IPS-20b (cell line): ENCODE results near the gene CYP51A1.
"Not testable (repeated sequence)": the region's sequence is repeated elsewhere in the genome, so short reads cannot be mapped to it uniquely, and the experiment has no call there.

ENCODE experiments used
- H3K27ac ChIP-seq: one replicate; pipeline ENCODE4 v1.5.1; 2013; ENCODE audit warnings: low read length
- H3K27me3 ChIP-seq: 2 replicates; pipeline ENCODE4 v1.6.1; 2013; ENCODE audit warnings: mild to moderate bottlenecking, low read length, inconsistent platforms; ENCODE audit not compliant: insufficient read depth
- H3K36me3 ChIP-seq: 2 replicates; pipeline ENCODE4 v1.6.1; 2013; ENCODE audit warnings: low read depth, mild to moderate bottlenecking, inconsistent platforms, low read length, moderate library complexity; ENCODE audit not compliant: insufficient read depth
- H3K4me1 ChIP-seq: 2 replicates; pipeline ENCODE4 v1.6.1; 2013; ENCODE audit warnings: mild to moderate bottlenecking, control low read depth, inconsistent platforms, low read length, moderate library complexity; ENCODE audit not compliant: insufficient read depth
- H3K4me3 ChIP-seq: 2 replicates; pipeline ENCODE4 v1.5.1; 2013; ENCODE audit warnings: mild to moderate bottlenecking, low read length, inconsistent platforms
- H3K9ac ChIP-seq: 2 replicates; pipeline ENCODE4 v1.6.1; 2013; ENCODE audit warnings: low read depth, mild to moderate bottlenecking, inconsistent platforms, low read length, moderate library complexity
- H3K9me3 ChIP-seq: 2 replicates; pipeline ENCODE4 v1.6.1; 2013; ENCODE audit warnings: mild to moderate bottlenecking, low read depth, low read length, inconsistent platforms; ENCODE audit not compliant: insufficient read depth

The CYP51A1 gene

GRCh38 chr7:92143192-92143880 lies 9.1 kb upstream of the CYP51A1 start:
- H3K27ac ChIP-seq, H3K9ac ChIP-seq, H3K4me3 ChIP-seq, H3K9me3 ChIP-seq, H3K36me3 ChIP-seq, H3K4me1 ChIP-seq, H3K27me3 ChIP-seq: not testable (repeated sequence)

GRCh38 chr7:92142791-92143190 lies 8.5 kb upstream of the CYP51A1 start:
- H3K36me3 ChIP-seq, H3K9me3 ChIP-seq, H3K4me3 ChIP-seq, H3K27me3 ChIP-seq, H3K27ac ChIP-seq, H3K9ac ChIP-seq, H3K4me1 ChIP-seq: not testable (repeated sequence)

- H3K27ac ChIP-seq: no peak overlapping the region
- no peaks in the 10 kb centered on the region for H3K9me3 ChIP-seq
- no peaks in the 10 kb centered on the region for H3K36me3 ChIP-seq
- H3K9ac ChIP-seq: no peak overlapping the region
- H3K4me1 ChIP-seq: no peaks in the 10 kb centered on the region
- no peaks in the 10 kb centered on the region for H3K27me3 ChIP-seq
- no peak overlapping the region for H3K4me3 ChIP-seq
Measured at GRCh38 chr7:92141161-92141560, 6.9 kb upstream of the CYP51A1 start.

- Histone ChIP-seq H3K27ac (no peak overlapping the region), H3K27me3 (no peaks in the 10 kb centered on the region), H3K4me1 (0 out of 2 replicates have a peak, but pooled peaks cover under 1% of the 10 kb centered on the region), H3K9me3 (no peaks in the 10 kb centered on the region), H3K36me3 (no peaks in the 10 kb centered on the region), H3K9ac (no peak overlapping the region), H3K4me3 (no peak overlapping the region)
Measured at GRCh38 chr7:92137557-92137956, 3.3 kb upstream of the CYP51A1 start.

- peak overlapping the region; percentile 82; the same call in 1 of the 2 replicates for H3K9ac ChIP-seq
- H3K27ac ChIP-seq: peak overlapping the region; percentile 78
- no peaks in the 10 kb centered on the region for H3K9me3 ChIP-seq
- peaks cover 6% of the 10 kb centered on the region; the same call in 1 of the 2 replicates for H3K4me1 ChIP-seq
- no peaks in the 10 kb centered on the region for H3K27me3 ChIP-seq
- H3K4me3 ChIP-seq: peak overlapping the region; percentile 75
- H3K36me3 ChIP-seq: peaks cover 12% of the 10 kb centered on the region
Measured at GRCh38 chr7:92135052-92135889, 994 bp upstream of the CYP51A1 start.

GRCh38 chr7:92133737-92134270 lies 473 bp downstream of the CYP51A1 start:
- peaks cover 27% of the 10 kb centered on the region for H3K36me3 ChIP-seq
- no peaks in the 10 kb centered on the region for H3K27me3 ChIP-seq
- peaks cover 6% of the 10 kb centered on the region; the same call in 1 of the 2 replicates for H3K4me1 ChIP-seq
- H3K27ac ChIP-seq: peak overlapping the region; percentile 78
- H3K9ac ChIP-seq: peak overlapping the region; percentile 82; the same call in 1 of the 2 replicates
- H3K9me3 ChIP-seq: no peaks in the 10 kb centered on the region
- peak overlapping the region; percentile 75 for H3K4me3 ChIP-seq

GRCh38 chr7:92133133-92133736 lies 1.0 kb downstream of the CYP51A1 start:
- peak overlapping the region; percentile 82; the same call in 1 of the 2 replicates for H3K9ac ChIP-seq
- H3K4me3 ChIP-seq: peak overlapping the region; percentile 75
- no peak overlapping the region for H3K27ac ChIP-seq
- H3K36me3 ChIP-seq: peaks cover 33% of the 10 kb centered on the region
- no peaks in the 10 kb centered on the region for H3K9me3 ChIP-seq
- no peaks in the 10 kb centered on the region for H3K27me3 ChIP-seq
- H3K4me1 ChIP-seq: peaks cover 6% of the 10 kb centered on the region; the same call in 1 of the 2 replicates

- Histone ChIP-seq H3K9me3 (no peaks in the 10 kb centered on the region), H3K4me3 (peak overlapping the region; percentile 75; the same call in 1 of the 2 replicates), H3K27ac (no peak overlapping the region), H3K36me3 (peaks cover 46% of the 10 kb centered on the region), H3K9ac (no peak overlapping the region), H3K27me3 (no peaks in the 10 kb centered on the region), H3K4me1 (peaks cover 6% of the 10 kb centered on the region; the same call in 1 of the 2 replicates)
Measured at GRCh38 chr7:92131764-92132330, 2.4 kb downstream of the CYP51A1 start.

GRCh38 chr7:92131093-92131492 lies 3.2 kb downstream of the CYP51A1 start:
- no peaks in the 10 kb centered on the region for H3K9me3 ChIP-seq
- H3K27ac ChIP-seq: no peak overlapping the region
- no peak overlapping the region for H3K9ac ChIP-seq
- peaks cover 54% of the 10 kb centered on the region for H3K36me3 ChIP-seq
- H3K4me3 ChIP-seq: no peak overlapping the region; the same call in 1 of the 2 replicates
- H3K4me1 ChIP-seq: peaks cover 6% of the 10 kb centered on the region; the same call in 1 of the 2 replicates
- no peaks in the 10 kb centered on the region for H3K27me3 ChIP-seq

GRCh38 chr7:92121681-92122080 lies 12.6 kb downstream of the CYP51A1 start:
- H3K4me1 ChIP-seq: no peaks in the 10 kb centered on the region
- no peak overlapping the region for H3K9ac ChIP-seq
- no peaks in the 10 kb centered on the region for H3K27me3 ChIP-seq
- no peaks in the 10 kb centered on the region for H3K9me3 ChIP-seq
- H3K36me3 ChIP-seq: peaks cover 91% of the 10 kb centered on the region
- no peak overlapping the region for H3K4me3 ChIP-seq
- H3K27ac ChIP-seq: no peak overlapping the region

- Histone ChIP-seq H3K9ac (no peak overlapping the region), H3K4me1 (no peaks in the 10 kb centered on the region), H3K9me3 (no peaks in the 10 kb centered on the region), H3K27me3 (no peaks in the 10 kb centered on the region), H3K36me3 (peaks cover 91% of the 10 kb centered on the region), H3K27ac (no peak overlapping the region), H3K4me3 (no peak overlapping the region)
Measured at GRCh38 chr7:92119213-92119759, 15.0 kb downstream of the CYP51A1 start.
